PC-3 (cell line): Measurements from ENCODE around the gene MOGAT3. TPM values are rescaled to one million over a fixed set of nuclear protein-coding genes. Genes with fewer than 3 reads are reported as not detected.

Source experiments
- ATAC-seq: fragments of 200-7000 bp; cut with Tn5 transposase; 2 replicates; pipeline ENCODE4 v1.9.1; 2020; ENCODE audit warnings: mild to moderate bottlenecking, moderate library complexity
- BruUV-seq: library from RNA; stranded (reverse); fragments of 400-500 nt; replicated peaks from 2 replicates; lab custom pipeline; 2021; lab: Mats Ljungman, UMichigan
- CTCF ChIA-PET: fragments of 300-600 bp; sonication (Branson Sonifier 250); formaldehyde crosslinking; loops from one replicate; lab custom pipeline; 2022; ENCODE audit warnings: antibody characterized with exemption; lab: Charles Lee
- POLR2A ChIA-PET: fragments of 300-600 bp; sonication (Branson Sonifier 250); formaldehyde crosslinking; loops from one replicate; lab custom pipeline; 2022; ENCODE audit warnings: antibody characterized with exemption; ENCODE audit not compliant: unreplicated experiment; lab: Charles Lee
- DNase-seq: peaks from one replicate; pipeline ENCODE4 v3.0.0-alpha.2; 2015
- H2AFZ ChIP-seq: fragments of 300-600 bp; sonication (generic); 2 replicates; pipeline ENCODE4 v1.6.0; 2016; ENCODE audit warnings: antibody characterized with exemption, low read length
- H3F3A ChIP-seq: fragments of 300-600 bp; sonication (generic); one replicate; pipeline ENCODE4 v1.6.0; 2017; ENCODE audit warnings: antibody characterized with exemption, low read length, control low read depth, mild to moderate bottlenecking; ENCODE audit not compliant: unreplicated experiment
- H3K27ac ChIP-seq: fragments of 300-600 bp; sonication (generic); 2 replicates; pipeline ENCODE4 v1.5.1; 2016; ENCODE audit warnings: mild to moderate bottlenecking, low read length
- H3K27me3 ChIP-seq: fragments of 300-600 bp; sonication (generic); 2 replicates; pipeline ENCODE4 v1.6.1; 2016; ENCODE audit warnings: low read length, mixed read lengths
- H3K36me3 ChIP-seq: fragments of 300-600 bp; sonication (generic); 2 replicates; pipeline ENCODE4 v1.6.1; 2016; ENCODE audit warnings: low read depth, mixed run types, low read length, mixed read lengths
- H3K4me1 ChIP-seq: fragments of 300-600 bp; sonication (generic); 2 replicates; pipeline ENCODE4 v1.5.1; 2016; ENCODE audit warnings: low read length; ENCODE audit not compliant: insufficient read depth
- H3K4me2 ChIP-seq: fragments of 300-600 bp; sonication (generic); 2 replicates; pipeline ENCODE4 v1.6.0; 2016; ENCODE audit warnings: low read length
- H3K4me3 ChIP-seq: fragments of 300-600 bp; sonication (generic); 2 replicates; pipeline ENCODE4 v1.5.1; 2016; ENCODE audit warnings: mild to moderate bottlenecking, low read length, mixed read lengths
- H3K79me2 ChIP-seq: fragments of 300-600 bp; sonication (generic); 2 replicates; pipeline ENCODE4 v1.6.1; 2017; ENCODE audit warnings: low read length, mixed read lengths
- H3K9ac ChIP-seq: fragments of 300-600 bp; sonication (generic); 2 replicates; pipeline ENCODE4 v1.6.0; 2016; ENCODE audit warnings: mild to moderate bottlenecking, low read length
- H3K9me2 ChIP-seq: fragments of 300-600 bp; sonication (generic); replicated peaks from 2 replicates; pipeline ENCODE4 v1.6.1; 2016; ENCODE audit warnings: mixed run types, low read length, mixed read lengths
- H3K9me3 ChIP-seq: fragments of 300-600 bp; sonication (generic); 2 replicates; pipeline ENCODE4 v1.6.1; 2016; ENCODE audit warnings: low read length, mixed read lengths
- H4K20me1 ChIP-seq: fragments of 300-600 bp; sonication (generic); 2 replicates; pipeline ENCODE4 v1.6.1; 2016; ENCODE audit warnings: low read length, mixed read lengths
- CTCF ChIP-seq: fragments of 300-600 bp; sonication (generic); conservative IDR thresholded peaks from 2 replicates; pipeline ENCODE4 v1.5.1; 2017; ENCODE audit warnings: antibody characterized with exemption, low read depth, mild to moderate bottlenecking, low read length
- EZH2 ChIP-seq: fragments of 300-600 bp; sonication (generic); IDR thresholded peaks from one replicate; pipeline ENCODE4 v1.6.1; 2017; ENCODE audit warnings: antibody characterized with exemption, mild to moderate bottlenecking, low read length; ENCODE audit not compliant: unreplicated experiment
- EZH2phosphoT487 ChIP-seq: fragments of 300-600 bp; sonication (generic); IDR thresholded peaks from 2 replicates; pipeline ENCODE4 v1.6.1; 2018; ENCODE audit warnings: mild to moderate bottlenecking, antibody characterized with exemption, low read length, borderline replicate concordance
- intact Hi-C: fragments of 100-400 bp; cut with micrococcal nuclease; formaldehyde crosslinking; loops from 2 replicates; pipeline ENCODE4 v1.9.0; 2023
- total RNA-seq: library from RNA; depleted of rRNA; stranded (reverse); fragments of >200 nt; gene quantifications from 2 replicates; pipeline ENCODE4 v1.2.3, GENCODE V29; 2014

The MOGAT3 gene
- total RNA-seq, 1 experiment from 2014 or later = not detected

- no peak overlapping the region for H3K9ac ChIP-seq
- no peak overlapping the region for H3K4me3 ChIP-seq
- H3K9me2 ChIP-seq = no peaks in the 10 kb centered on the region
- ChIA-PET CTCF (interaction anchor here (0.6 kb wide), 1 partner anchor 16 kb away, joined by 3 read pairs; no protein-coding TSS in a partner anchor), POLR2A (no interaction called here)
- H3K4me2 ChIP-seq = no peak overlapping the region
- TF ChIP-seq EZH2phosphoT487 = no peak
- TF ChIP-seq EZH2 = no peak
- TF ChIP-seq CTCF = no peak
- no peaks in the 10 kb centered on the region for H4K20me1 ChIP-seq
- BruUV-seq = no TSS peak
- no peaks in the 10 kb centered on the region for H3F3A ChIP-seq
- no peaks in the 10 kb centered on the region for H3K9me3 ChIP-seq
- peaks cover 8% of the 10 kb centered on the region; the same call in 1 of the 2 replicates for H3K4me1 ChIP-seq
- no peaks in the 10 kb centered on the region for H3K79me2 ChIP-seq
- H2AFZ ChIP-seq = no peak overlapping the region
- H3K27ac ChIP-seq = no peak overlapping the region
- DNase-seq (no peak), ATAC-seq (no peak)
- H3K27me3 ChIP-seq = no peaks in the 10 kb centered on the region
- intact Hi-C loops = no loop called here
- H3K36me3 ChIP-seq = no peaks in the 10 kb centered on the region
Observed at GRCh38 chr7:101234636-101235035, 33.8 kb upstream of the MOGAT3 start.

- no peak overlapping the region for H3K9ac ChIP-seq
- TF ChIP-seq CTCF (no peak), EZH2 (no peak), EZH2phosphoT487 (no peak)
- no peak overlapping the region for H3K4me3 ChIP-seq
- H3K4me2 ChIP-seq = no peak overlapping the region
- ATAC-seq = no peak
- no peak for DNase-seq
- no peaks in the 10 kb centered on the region for H3K36me3 ChIP-seq
- BruUV-seq = no TSS peak
- no peaks in the 10 kb centered on the region for H3K9me2 ChIP-seq
- H2AFZ ChIP-seq = no peak overlapping the region
- H3K27ac ChIP-seq = no peak overlapping the region
- H3K27me3 ChIP-seq = no peaks in the 10 kb centered on the region
- ChIA-PET POLR2A (no interaction called here), CTCF (interaction anchor here (0.6 kb wide), 1 partner anchor 15 kb away, joined by 3 read pairs; no protein-coding TSS in a partner anchor)
- H3K79me2 ChIP-seq = no peaks in the 10 kb centered on the region
- peaks cover 8% of the 10 kb centered on the region; the same call in 1 of the 2 replicates for H3K4me1 ChIP-seq
- H4K20me1 ChIP-seq = no peaks in the 10 kb centered on the region
- no peaks in the 10 kb centered on the region for H3F3A ChIP-seq
- intact Hi-C loops = no loop called here
- no peaks in the 10 kb centered on the region for H3K9me3 ChIP-seq
Observed at GRCh38 chr7:101233907-101234547, 33.2 kb upstream of the MOGAT3 start.
